Uterus (tissue), 4 donors: ENCODE results near the gene EIF2S2. TPM values are rescaled to one million over a fixed set of nuclear protein-coding genes. Genes with fewer than 3 reads are reported as not detected.
A peak's percentile ranks its signal among the peaks of the same experiment; 100 is the strongest.

ENCODE experiments used
- DNase-seq, 2 donors: peaks; one replicate each; pipeline ENCODE4 v3.0.0-alpha.2; 2019 to 2020
- H3K27ac ChIP-seq, 2 donors: fragments of 200-600 bp; sonication (generic); 1 replicate in 1 of 2; 2 replicates in 1 of 2; pipeline ENCODE4 v1.5.1; 2016 to 2018
- H3K27me3 ChIP-seq, 2 donors: fragments of 200-600 bp; sonication (generic); one replicate each; pipeline ENCODE4 v1.5.1; 2018 to 2019; ENCODE audit warnings: control low read depth in 1 of 2
- H3K36me3 ChIP-seq, 2 donors: fragments of 200-600 bp; sonication (generic); one replicate each; pipeline ENCODE4 v1.5.1; 2019; ENCODE audit warnings: control low read depth in 1 of 2
- H3K4me1 ChIP-seq, 2 donors: fragments of 200-600 bp; sonication (generic); one replicate each; pipeline ENCODE4 v1.5.1; 2018 to 2019; ENCODE audit warnings: control low read depth in 1 of 2
- H3K4me3 ChIP-seq, 2 donors: fragments of 200-600 bp; sonication (generic); 1 replicate in 1 of 2; 2 replicates in 1 of 2; pipeline ENCODE4 v1.5.1; 2018 to 2019; ENCODE audit warnings: mild to moderate bottlenecking in 1 of 2
- H3K9me3 ChIP-seq, 2 donors: fragments of 200-600 bp; sonication (generic); one replicate each; pipeline ENCODE4 v1.5.1; 2019; ENCODE audit warnings: control low read depth in 1 of 2
- POLR2A ChIP-seq, 2 donors: fragments of 450-650 bp; IDR thresholded peaks; one replicate each; pipeline ENCODE4 v1.6.1; 2016; ENCODE audit warnings: antibody characterized with exemption in 2 of 2, mild to moderate bottlenecking in 1 of 2, moderate library complexity in 1 of 2
- intact Hi-C: fragments of 100-400 bp; cut with DNase I; formaldehyde crosslinking; loops from one replicate; pipeline ENCODE4 v1.15.1; 2023; ENCODE audit warnings: low total_unique reads
- total RNA-seq, 4 donors: library from RNA; depleted of rRNA in 3 of 4; stranded (reverse); fragments of >200 nt in 3 of 4; gene quantifications; one replicate each; pipeline versions ENCODE4 v1.1.0 to v1.2.4, GENCODE V29; 2014 to 2023
- TF ChIP-seq, protein P1 (sequence below), 4 experiments: fragments of 200-600 bp in 2 of 4; fragments of 450-650 bp in 2 of 4; sonication (generic) in 2 of 4; IDR thresholded peaks; one replicate each; pipeline ENCODE4 v1.5.1; 2016 to 2019; ENCODE audit warnings: antibody characterized with exemption in 4 of 4, mild to moderate bottlenecking in 2 of 4, moderate library complexity in 1 of 4
- donor health status: DM: yes; HTN: yes; CAD: no.

The EIF2S2 gene
- total RNA-seq, 4 donors from 2014 or later, result 18.7 to 46.9 (median 37.6) TPM

DNA sequence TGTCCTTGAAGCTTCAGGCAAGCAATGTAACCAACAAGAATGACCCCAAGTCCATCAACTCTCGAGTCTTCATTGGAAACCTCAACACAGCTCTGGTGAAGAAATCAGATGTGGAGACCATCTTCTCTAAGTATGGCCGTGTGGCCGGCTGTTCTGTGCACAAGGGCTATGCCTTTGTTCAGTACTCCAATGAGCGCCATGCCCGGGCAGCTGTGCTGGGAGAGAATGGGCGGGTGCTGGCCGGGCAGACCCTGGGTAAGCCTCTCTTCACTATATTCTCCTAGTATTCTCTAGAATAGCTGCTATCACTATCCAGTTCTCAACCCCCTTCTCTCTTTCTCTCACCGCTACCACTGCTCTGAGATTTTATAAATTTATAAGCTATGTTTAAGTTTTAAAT is 40.0 kb downstream of the EIF2S2 start:
- H3K4me1 ChIP-seq, result no peaks in the 10 kb centered on the region
- intact Hi-C loops, result loop anchor here (10.0 kb wide), 1 partner anchor 207 kb away; no protein-coding TSS in a partner anchor
- no peaks in the 10 kb centered on the region for H3K9me3 ChIP-seq
- no peaks in the 10 kb centered on the region for H3K36me3 ChIP-seq
- H3K4me3 ChIP-seq, result no peak overlapping the region
- H3K27me3 ChIP-seq, result no peaks in the 10 kb centered on the region
- TF ChIP-seq, protein P1, sequence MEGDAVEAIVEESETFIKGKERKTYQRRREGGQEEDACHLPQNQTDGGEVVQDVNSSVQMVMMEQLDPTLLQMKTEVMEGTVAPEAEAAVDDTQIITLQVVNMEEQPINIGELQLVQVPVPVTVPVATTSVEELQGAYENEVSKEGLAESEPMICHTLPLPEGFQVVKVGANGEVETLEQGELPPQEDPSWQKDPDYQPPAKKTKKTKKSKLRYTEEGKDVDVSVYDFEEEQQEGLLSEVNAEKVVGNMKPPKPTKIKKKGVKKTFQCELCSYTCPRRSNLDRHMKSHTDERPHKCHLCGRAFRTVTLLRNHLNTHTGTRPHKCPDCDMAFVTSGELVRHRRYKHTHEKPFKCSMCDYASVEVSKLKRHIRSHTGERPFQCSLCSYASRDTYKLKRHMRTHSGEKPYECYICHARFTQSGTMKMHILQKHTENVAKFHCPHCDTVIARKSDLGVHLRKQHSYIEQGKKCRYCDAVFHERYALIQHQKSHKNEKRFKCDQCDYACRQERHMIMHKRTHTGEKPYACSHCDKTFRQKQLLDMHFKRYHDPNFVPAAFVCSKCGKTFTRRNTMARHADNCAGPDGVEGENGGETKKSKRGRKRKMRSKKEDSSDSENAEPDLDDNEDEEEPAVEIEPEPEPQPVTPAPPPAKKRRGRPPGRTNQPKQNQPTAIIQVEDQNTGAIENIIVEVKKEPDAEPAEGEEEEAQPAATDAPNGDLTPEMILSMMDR (IDR thresholded peaks at IDR 0.05), result no peak
- no peak for TF ChIP-seq POLR2A (IDR thresholded peaks at IDR 0.05)
- H3K27ac ChIP-seq, result no peak overlapping the region
- DNase-seq, result no peak

DNA sequence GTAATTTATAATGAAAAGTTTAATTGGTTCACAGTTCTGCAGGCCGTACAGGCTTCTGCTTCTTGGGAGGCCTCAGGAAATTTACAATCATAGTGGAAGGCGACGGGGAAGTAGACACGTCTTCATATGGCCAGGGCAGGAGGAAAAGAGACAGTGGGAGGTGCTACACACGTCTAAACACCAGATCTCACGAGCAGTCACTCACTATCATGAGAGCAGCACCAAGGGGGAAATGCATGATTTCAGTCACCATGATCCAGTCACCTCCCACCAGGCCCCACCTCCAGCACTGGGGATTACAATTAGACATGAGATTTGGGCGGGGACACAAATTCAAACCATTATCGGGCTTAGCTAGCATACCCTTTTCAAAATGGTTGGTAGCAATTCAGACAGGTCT is 41.2 kb downstream of the EIF2S2 start:
- Histone ChIP-seq H3K27me3 (no peaks in the 10 kb centered on the region), H3K4me3 (no peak overlapping the region), H3K4me1 (no peaks in the 10 kb centered on the region), H3K9me3 (no peaks in the 10 kb centered on the region), H3K36me3 (no peaks in the 10 kb centered on the region), H3K27ac (no peak overlapping the region)
- DNase-seq, result no peak
- intact Hi-C loops, result loop anchor here (10.0 kb wide), 1 partner anchor 206 kb away; no protein-coding TSS in a partner anchor
- no peak for TF ChIP-seq POLR2A (IDR thresholded peaks at IDR 0.05)
- TF ChIP-seq, protein P1 (IDR thresholded peaks at IDR 0.05), result no peak

DNA sequence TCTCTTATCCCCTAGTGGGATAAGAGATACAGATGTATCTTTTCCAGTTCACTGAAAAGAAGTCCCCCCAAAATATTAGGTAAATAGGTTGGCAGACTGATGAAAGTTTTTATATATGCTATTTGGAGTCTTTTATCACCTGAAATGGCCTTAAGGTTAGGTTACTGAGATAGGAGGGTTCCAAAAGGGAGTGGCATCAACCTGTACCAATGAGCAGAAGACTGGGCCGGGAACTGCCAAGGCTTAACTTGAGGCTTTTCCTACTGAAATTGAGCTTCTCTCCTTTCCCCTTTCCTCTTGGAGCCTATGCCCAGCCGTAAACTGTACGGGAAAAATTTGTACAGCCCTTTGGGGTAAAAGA is 42.0 kb downstream of the EIF2S2 start:
- Histone ChIP-seq H3K27me3 (no peaks in the 10 kb centered on the region), H3K36me3 (no peaks in the 10 kb centered on the region), H3K4me1 (peaks cover 3 to 8% of the 10 kb centered on the region in 2 donors), H3K27ac (no peak overlapping the region), H3K9me3 (no peaks in the 10 kb centered on the region), H3K4me3 (no peak overlapping the region)
- no peak for DNase-seq
- no peak for TF ChIP-seq POLR2A (IDR thresholded peaks at IDR 0.05)
- TF ChIP-seq, protein P1 (IDR thresholded peaks at IDR 0.05), result no peak
- intact Hi-C loops, result loop anchor here (10.0 kb wide), 1 partner anchor 205 kb away; no protein-coding TSS in a partner anchor

DNA sequence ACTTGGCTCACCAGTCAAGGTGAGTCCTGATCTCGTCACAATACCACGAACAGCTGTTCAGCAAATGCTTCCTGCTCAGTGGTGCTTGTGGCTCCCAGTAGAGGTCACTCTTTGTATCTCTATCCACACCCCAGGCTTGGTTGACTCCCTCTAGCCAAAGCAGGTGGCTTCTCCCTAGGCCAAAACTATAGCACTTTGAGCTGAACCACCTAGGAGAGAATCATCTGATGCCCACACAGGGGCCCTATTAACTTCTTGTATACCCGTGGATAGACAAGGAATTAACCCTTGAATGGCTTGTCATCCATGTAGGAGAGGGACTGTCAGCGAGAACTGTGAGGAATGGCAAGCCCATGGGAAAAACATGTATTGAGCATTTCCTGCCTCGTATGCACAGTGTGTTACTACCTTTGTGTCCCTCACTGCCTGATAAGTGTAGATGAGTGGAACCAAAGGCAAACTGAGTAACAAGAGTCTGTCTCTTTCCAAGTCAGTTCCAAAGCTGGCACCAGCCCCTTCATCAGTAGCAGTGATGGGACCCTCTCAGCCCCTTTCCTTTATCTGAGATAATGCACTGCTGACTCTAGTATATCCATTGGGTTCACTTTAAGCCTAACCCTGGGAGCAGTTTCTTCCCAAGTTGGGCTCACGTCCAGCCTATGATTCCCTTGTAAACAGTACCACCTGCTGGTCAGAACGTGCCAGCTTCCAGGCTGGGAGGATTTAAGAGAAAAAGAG is 42.5 kb downstream of the EIF2S2 start:
- peak; percentile 80 for DNase-seq
- Histone ChIP-seq H3K4me1 (peaks cover 8% of the 10 kb centered on the region in 2 donors), H3K36me3 (no peaks in the 10 kb centered on the region), H3K4me3 (no peak overlapping the region), H3K9me3 (no peaks in the 10 kb centered on the region), H3K27ac (peak overlapping the region in 1 of 2 donors; percentile 13), H3K27me3 (no peaks in the 10 kb centered on the region)
- intact Hi-C loops, result loop anchor here (10.0 kb wide), 1 partner anchor 205 kb away; no protein-coding TSS in a partner anchor
- TF ChIP-seq, protein P1 (IDR thresholded peaks at IDR 0.05), result peak; percentile 76 to 95 (median 88)
- no peak for TF ChIP-seq POLR2A (IDR thresholded peaks at IDR 0.05)

DNA sequence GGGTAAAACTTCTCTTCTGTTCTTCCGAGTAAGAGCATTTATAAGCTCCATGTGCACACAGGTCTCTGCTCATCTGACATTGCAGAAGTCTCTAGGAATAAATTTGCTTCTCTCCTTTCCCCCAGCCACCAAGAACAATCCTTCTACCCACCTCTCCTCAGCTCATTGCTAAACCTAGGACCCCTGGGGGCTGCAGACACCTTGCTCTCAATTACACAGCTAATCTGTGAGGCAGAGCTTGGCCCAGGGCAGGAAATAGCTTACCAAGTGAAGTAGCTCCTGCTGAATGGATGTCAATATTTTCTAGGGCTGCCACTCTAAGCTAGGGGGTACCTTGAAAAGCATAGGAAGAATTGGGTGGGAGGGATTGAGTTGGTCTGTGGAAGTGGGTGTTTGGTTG is 44.0 kb downstream of the EIF2S2 start:
- intact Hi-C loops, result no loop called here
- Histone ChIP-seq H3K36me3 (no peaks in the 10 kb centered on the region), H3K9me3 (no peaks in the 10 kb centered on the region), H3K4me3 (no peak overlapping the region), H3K27ac (no peak overlapping the region), H3K27me3 (no peaks in the 10 kb centered on the region), H3K4me1 (peaks cover 8 to 11% of the 10 kb centered on the region in 2 donors)
- no peak for TF ChIP-seq POLR2A (IDR thresholded peaks at IDR 0.05)
- TF ChIP-seq, protein P1 (IDR thresholded peaks at IDR 0.05), result no peak
- no peak for DNase-seq
